ENCODE measurements around the gene DCLK1. TPM values are rescaled to one million over a fixed set of nuclear protein-coding genes. Genes with fewer than 3 reads are reported as not detected.

DCLK1 gene
- total RNA-seq, 3 donors from 2014 or later (not counting 1 experiment from before 2014, with no cell fraction given) = not detected

GRCh38 chr13:36096461-36097416 is 34.4 kb downstream of the DCLK1 start:
- Mint-ChIP-seq H3K27ac (no peak overlapping the region), H3K4me3 (no peak overlapping the region), H3K27me3 (ENCODE audit: low read depth in 2 of 2) (no peaks in the 10 kb centered on the region), H3K36me3 (no peaks in the 10 kb centered on the region), H3K4me1 (no peaks in the 10 kb centered on the region), H3K9me3 (peaks cover 10 to 13% of the 10 kb centered on the region in 2 donors)
- 100% methylated on average over 3 of the region's 5 CpGs for WGBS (ENCODE audit: insufficient coverage)
- intact Hi-C loops (cut with micrococcal nuclease) = no loop called here
- ATAC-seq (no peak), DNase-seq (no peak)
- Histone ChIP-seq H3K9me3 (ENCODE audit: control insufficient read depth, insufficient read depth, low read length) (no peaks in the 10 kb centered on the region), H3K4me3 (ENCODE audit: low read length) (no peak overlapping the region), H3K27me3 (ENCODE audit: control insufficient read depth, insufficient read depth, low read length) (no peaks in the 10 kb centered on the region), H3K36me3 (ENCODE audit: control insufficient read depth, insufficient read depth, low read length) (no peaks in the 10 kb centered on the region), H3K4me1 (ENCODE audit: control insufficient read depth, insufficient read depth, low read length) (no peaks in the 10 kb centered on the region), H3K27ac (ENCODE audit: low read length) (no peak overlapping the region)
- TF ChIP-seq, protein P1, sequence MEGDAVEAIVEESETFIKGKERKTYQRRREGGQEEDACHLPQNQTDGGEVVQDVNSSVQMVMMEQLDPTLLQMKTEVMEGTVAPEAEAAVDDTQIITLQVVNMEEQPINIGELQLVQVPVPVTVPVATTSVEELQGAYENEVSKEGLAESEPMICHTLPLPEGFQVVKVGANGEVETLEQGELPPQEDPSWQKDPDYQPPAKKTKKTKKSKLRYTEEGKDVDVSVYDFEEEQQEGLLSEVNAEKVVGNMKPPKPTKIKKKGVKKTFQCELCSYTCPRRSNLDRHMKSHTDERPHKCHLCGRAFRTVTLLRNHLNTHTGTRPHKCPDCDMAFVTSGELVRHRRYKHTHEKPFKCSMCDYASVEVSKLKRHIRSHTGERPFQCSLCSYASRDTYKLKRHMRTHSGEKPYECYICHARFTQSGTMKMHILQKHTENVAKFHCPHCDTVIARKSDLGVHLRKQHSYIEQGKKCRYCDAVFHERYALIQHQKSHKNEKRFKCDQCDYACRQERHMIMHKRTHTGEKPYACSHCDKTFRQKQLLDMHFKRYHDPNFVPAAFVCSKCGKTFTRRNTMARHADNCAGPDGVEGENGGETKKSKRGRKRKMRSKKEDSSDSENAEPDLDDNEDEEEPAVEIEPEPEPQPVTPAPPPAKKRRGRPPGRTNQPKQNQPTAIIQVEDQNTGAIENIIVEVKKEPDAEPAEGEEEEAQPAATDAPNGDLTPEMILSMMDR (IDR thresholded peaks at IDR 0.05) = no peak

DNA sequence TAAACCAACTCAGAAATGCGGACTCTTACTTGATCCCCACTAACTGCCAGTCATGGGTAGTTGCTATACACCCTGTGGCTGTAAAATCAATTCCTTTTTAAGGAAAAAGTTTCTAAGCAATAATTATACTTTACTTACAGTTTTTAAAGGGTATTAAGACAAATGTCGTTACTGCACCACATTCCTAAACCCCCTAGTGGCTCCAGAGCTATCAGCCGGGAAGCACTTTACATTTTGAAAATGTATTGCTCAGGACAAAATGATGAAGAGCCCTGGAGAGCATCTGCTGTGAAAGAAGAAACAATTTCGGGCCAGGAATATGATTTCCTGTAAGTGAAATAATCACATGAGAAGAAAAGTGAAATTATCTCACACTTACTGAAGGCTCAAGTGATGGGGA is 36.7 kb downstream of the DCLK1 start:
- TF ChIP-seq, protein P1 (IDR thresholded peaks at IDR 0.05) = no peak
- no peak overlapping the region for H3K4me3 Mint-ChIP-seq
- H3K27me3 Mint-ChIP-seq (ENCODE audit: low read depth in 2 of 2) = no peaks in the 10 kb centered on the region
- no peak overlapping the region for H3K4me3 ChIP-seq (ENCODE audit: low read length)
- 66% methylated on average over 4 of the region's 4 CpGs for WGBS (ENCODE audit: insufficient coverage)
- peaks cover 15 to 19% of the 10 kb centered on the region in 2 donors for H3K9me3 Mint-ChIP-seq
- DNase-seq (no peak), ATAC-seq (no peak)
- H3K27me3 ChIP-seq (ENCODE audit: control insufficient read depth, insufficient read depth, low read length) = no peaks in the 10 kb centered on the region
- no peaks in the 10 kb centered on the region for H3K36me3 Mint-ChIP-seq
- H3K36me3 ChIP-seq (ENCODE audit: control insufficient read depth, insufficient read depth, low read length) = no peaks in the 10 kb centered on the region
- H3K27ac ChIP-seq (ENCODE audit: low read length) = no peak overlapping the region
- intact Hi-C loops (cut with micrococcal nuclease) = no loop called here
- no peaks in the 10 kb centered on the region for H3K4me1 ChIP-seq (ENCODE audit: control insufficient read depth, insufficient read depth, low read length)
- H3K27ac Mint-ChIP-seq = no peak overlapping the region
- no peaks in the 10 kb centered on the region for H3K4me1 Mint-ChIP-seq
- no peaks in the 10 kb centered on the region for H3K9me3 ChIP-seq (ENCODE audit: control insufficient read depth, insufficient read depth, low read length)

- Histone ChIP-seq H3K36me3 (ENCODE audit: control insufficient read depth, insufficient read depth, low read length) (no peaks in the 10 kb centered on the region), H3K27me3 (ENCODE audit: control insufficient read depth, insufficient read depth, low read length) (no peaks in the 10 kb centered on the region), H3K4me3 (ENCODE audit: low read length) (no peak overlapping the region), H3K27ac (ENCODE audit: low read length) (no peak overlapping the region), H3K4me1 (ENCODE audit: control insufficient read depth, insufficient read depth, low read length) (no peaks in the 10 kb centered on the region), H3K9me3 (ENCODE audit: control insufficient read depth, insufficient read depth, low read length) (no peaks in the 10 kb centered on the region)
- intact Hi-C loops (cut with micrococcal nuclease) = no loop called here
- Mint-ChIP-seq H3K27me3 (ENCODE audit: low read depth in 2 of 2) (no peaks in the 10 kb centered on the region), H3K4me3 (no peak overlapping the region), H3K4me1 (no peaks in the 10 kb centered on the region), H3K36me3 (no peaks in the 10 kb centered on the region), H3K9me3 (peaks cover 16 to 21% of the 10 kb centered on the region in 2 donors), H3K27ac (no peak overlapping the region)
- WGBS (ENCODE audit: insufficient coverage) = 90% methylated on average over 7 of the region's 7 CpGs
- TF ChIP-seq, protein P1 (IDR thresholded peaks at IDR 0.05) = no peak
- ATAC-seq (no peak), DNase-seq (no peak)
These were observed 40.6 kb downstream of the DCLK1 start for GRCh38 chr13:36090592-36090991.

All from natural killer cell (primary cell).